H9 (cell line): ENCODE measurements around the gene SAT2. TPM values are rescaled to one million over a fixed set of nuclear protein-coding genes. Genes with fewer than 3 reads are reported as not detected.

Experiments
- DNase-seq: peaks from one replicate; pipeline ENCODE4 v3.0.0-alpha.2; 2017
- H2AFZ ChIP-seq: one replicate; pipeline ENCODE4 v1.6.1; 2013; ENCODE audit warnings: mild to moderate bottlenecking, low read length, control low read depth, moderate library complexity
- H2AK5ac ChIP-seq: 2 replicates; pipeline ENCODE4 v1.6.1; 2013; ENCODE audit warnings: low read length, control low read depth, mixed read lengths; ENCODE audit not compliant: insufficient read length
- H2BK120ac ChIP-seq: one replicate; pipeline ENCODE4 v1.6.1; 2013; ENCODE audit warnings: low read depth, mild to moderate bottlenecking, low read length, control low read depth, inconsistent platforms; ENCODE audit not compliant: poor library complexity, severe bottlenecking
- H2BK12ac ChIP-seq: 2 replicates; pipeline ENCODE4 v1.6.1; 2013; ENCODE audit warnings: low read length, control low read depth, mixed read lengths, low read depth; ENCODE audit not compliant: insufficient read length
- H2BK15ac ChIP-seq: 2 replicates; pipeline ENCODE4 v1.6.1; 2013; ENCODE audit warnings: low read depth, low read length, control low read depth
- H2BK20ac ChIP-seq: one replicate; pipeline ENCODE4 v1.6.1; 2013; ENCODE audit warnings: low read depth, mild to moderate bottlenecking, low read length, control low read depth, inconsistent platforms; ENCODE audit not compliant: poor library complexity, severe bottlenecking
- H2BK5ac ChIP-seq: 2 replicates; pipeline ENCODE4 v1.6.1; 2013; ENCODE audit warnings: low read length, control low read depth, mixed read lengths; ENCODE audit not compliant: insufficient read length
- H3K14ac ChIP-seq: 2 replicates; pipeline ENCODE4 v1.6.1; 2013; ENCODE audit warnings: low read length, control low read depth; ENCODE audit not compliant: insufficient read depth
- H3K18ac ChIP-seq: 2 replicates; pipeline ENCODE4 v1.6.1; 2013; ENCODE audit warnings: low read depth, mild to moderate bottlenecking, mixed read lengths, low read length, control low read depth; ENCODE audit not compliant: insufficient read length
- H3K23ac ChIP-seq: 2 replicates; pipeline ENCODE4 v1.6.1; 2013; ENCODE audit warnings: low read length, control low read depth, mixed read lengths, low read depth; ENCODE audit not compliant: insufficient read length
- H3K23me2 ChIP-seq: 2 replicates; pipeline ENCODE4 v1.6.1; 2013; ENCODE audit warnings: low read depth, mild to moderate bottlenecking, mixed read lengths, low read length, control low read depth; ENCODE audit not compliant: insufficient read length, poor library complexity, severe bottlenecking
- H3K27ac ChIP-seq: 2 replicates; pipeline ENCODE4 v1.5.1; 2013; ENCODE audit warnings: low read length, control low read depth, mixed read lengths, low read depth; ENCODE audit not compliant: insufficient read length
- H3K27me3 ChIP-seq: 2 replicates; pipeline ENCODE4 v1.6.1; 2013; ENCODE audit warnings: low read length, control low read depth, inconsistent platforms; ENCODE audit not compliant: insufficient read depth
- H3K4ac ChIP-seq: 2 replicates; pipeline ENCODE4 v1.6.1; 2013; ENCODE audit warnings: low read depth, mild to moderate bottlenecking, control low read depth, inconsistent platforms, low read length, moderate library complexity
- H3K4me1 ChIP-seq: 2 replicates; pipeline ENCODE4 v1.6.1; 2013; ENCODE audit warnings: low read length, control low read depth, inconsistent platforms; ENCODE audit not compliant: insufficient read depth
- H3K4me2 ChIP-seq: 2 replicates; pipeline ENCODE4 v1.6.1; 2013; ENCODE audit warnings: low read length, control low read depth, mixed read lengths; ENCODE audit not compliant: insufficient read length, insufficient read depth
- H3K56ac ChIP-seq: 2 replicates; pipeline ENCODE4 v1.6.1; 2013; ENCODE audit warnings: low read depth, mild to moderate bottlenecking, mixed read lengths, low read length, control low read depth; ENCODE audit not compliant: insufficient read length
- H3K79me1 ChIP-seq: 2 replicates; pipeline ENCODE4 v1.6.1; 2013; ENCODE audit warnings: low read depth, mild to moderate bottlenecking, moderate library complexity, low read length, control low read depth, inconsistent platforms; ENCODE audit not compliant: insufficient read depth, poor library complexity, severe bottlenecking
- H3K79me2 ChIP-seq: 2 replicates; pipeline ENCODE4 v1.6.1; 2013; ENCODE audit warnings: low read length, control low read depth, inconsistent platforms; ENCODE audit not compliant: insufficient read depth
- H3K9ac ChIP-seq: 2 replicates; pipeline ENCODE4 v1.6.1; 2013; ENCODE audit warnings: low read length, control low read depth, mixed read lengths; ENCODE audit not compliant: insufficient read length; ENCODE audit errors: extremely low read depth
- H3K9me3 ChIP-seq: one replicate; pipeline ENCODE4 v1.6.1; 2013; ENCODE audit warnings: low read depth, low read length, inconsistent platforms; ENCODE audit not compliant: control insufficient read depth
- H3T11ph ChIP-seq: one replicate; pipeline ENCODE4 v1.6.1; 2013; ENCODE audit warnings: mild to moderate bottlenecking, low read length, control low read depth, inconsistent platforms
- H4K20me1 ChIP-seq: one replicate; pipeline ENCODE4 v1.6.1; 2013; ENCODE audit not compliant: control insufficient read depth, insufficient read length, insufficient read depth
- H4K5ac ChIP-seq: 2 replicates; pipeline ENCODE4 v1.6.1; 2013; ENCODE audit warnings: low read depth, mild to moderate bottlenecking, mixed read lengths, low read length, control low read depth; ENCODE audit not compliant: insufficient read length
- H4K8ac ChIP-seq: replicated peaks from 2 replicates; pipeline ENCODE4 v1.6.1; 2013; ENCODE audit warnings: low read length, control low read depth, mixed read lengths, low read depth; ENCODE audit not compliant: insufficient read length
- H4K91ac ChIP-seq: 2 replicates; pipeline ENCODE4 v1.6.1; 2013; ENCODE audit warnings: low read depth, mild to moderate bottlenecking, moderate library complexity, mixed read lengths, low read length, control low read depth; ENCODE audit not compliant: insufficient read length
- H3K27ac Mint-ChIP-seq, 3 experiments: 2 replicates in 2 of 3; 3 replicates in 1 of 3; pipeline ENCODE4 v1.8.0; 2020 to 2021; ENCODE audit warnings: mixed read lengths in 3 of 3, mild to moderate bottlenecking in 1 of 3, moderate library complexity in 1 of 3
- H3K27me3 Mint-ChIP-seq: 2 replicates; pipeline ENCODE4 v1.8.0; 2021; ENCODE audit warnings: low read depth, mild to moderate bottlenecking, moderate library complexity, mixed read lengths
- H3K36me3 Mint-ChIP-seq, 3 experiments: 2 replicates in 2 of 3; 3 replicates in 1 of 3; pipeline ENCODE4 v1.8.0; 2020 to 2021; ENCODE audit warnings: low read depth in 3 of 3, mixed read lengths in 3 of 3; ENCODE audit not compliant: insufficient read depth in 1 of 3
- H3K4me1 Mint-ChIP-seq, 2 experiments: 2 replicates each; pipeline ENCODE4 v1.8.0; 2020; ENCODE audit warnings: mixed read lengths in 2 of 2
- H3K4me3 Mint-ChIP-seq, 2 experiments: 2 replicates in 1 of 2; 3 replicates in 1 of 2; pipeline ENCODE4 v1.8.0; 2020 to 2021; ENCODE audit warnings: mild to moderate bottlenecking in 2 of 2, mixed read lengths in 2 of 2, moderate library complexity in 1 of 2
- H3K9me3 Mint-ChIP-seq, 2 experiments: 2 replicates in 1 of 2; 3 replicates in 1 of 2; pipeline ENCODE4 v1.8.0; 2020; ENCODE audit warnings: mild to moderate bottlenecking in 2 of 2, mixed read lengths in 2 of 2, moderate library complexity in 1 of 2
- CTCF ChIP-seq: fragments of 200-600 bp; sonication (generic); conservative IDR thresholded peaks from 3 replicates; pipeline ENCODE4 v1.8.0; 2021; ENCODE audit warnings: antibody characterized with exemption, mild to moderate bottlenecking
- WGBS: extraction: QIAGEN DNeasy Blood & Tissue Kit; methylation state at CpG from one replicate; pipeline ENCODE4 v1.1.7; 2013; ENCODE audit warnings: missing lambda C conversion rate, low lambda C conversion rate, mixed read lengths; ENCODE audit not compliant: insufficient read length; ENCODE audit errors: extremely low coverage; 5-methylcytosine and 5-hydroxymethylcytosine counted together
- total RNA-seq: library from RNA; stranded (reverse); gene quantifications from 2 replicates; pipeline ENCODE4 v1.2.1, GENCODE V29; 2021

The SAT2 gene
- total RNA-seq, 1 experiment from 2014 or later: 72.1 TPM

GRCh38 chr17:7579001-7579833, 48.4 kb downstream of the SAT2 start, which contains the start of gene CD68:
CD68 (plus strand) TSS chr17:7579638; CDS start chr17:7579678, 40 bp downstream.
- Histone ChIP-seq H3K4me1 (0 out of 2 replicates have a peak, but pooled peaks cover 4% of the 10 kb centered on the region), H3K27ac (no peak within 1 kb of the TSS), H4K20me1 (no peaks in the 10 kb centered on the region), H3T11ph (no peak within 1 kb of the TSS), H3K79me2 (peaks cover 6% of the 10 kb centered on the region; the same call in 1 of the 2 replicates), H3K9ac (no peak within 1 kb of the TSS), H3K4me2 (no peak within 1 kb of the TSS), H2AFZ (no peak within 1 kb of the TSS), H2AK5ac (no peak within 1 kb of the TSS), H3K18ac (no peak within 1 kb of the TSS), H3K23me2 (peaks cover 1% of the 10 kb centered on the region), H2BK12ac (no peak within 1 kb of the TSS), H3K27me3 (no peaks in the 10 kb centered on the region), H3K56ac (no peak within 1 kb of the TSS), H3K4ac (no peak within 1 kb of the TSS), H4K91ac (no peak within 1 kb of the TSS), H4K8ac (no peak within 1 kb of the TSS), H3K23ac (no peak within 1 kb of the TSS), H4K5ac (no peak within 1 kb of the TSS), H3K79me1 (peaks cover 2% of the 10 kb centered on the region), H2BK120ac (no peak within 1 kb of the TSS), H3K9me3 (no peaks in the 10 kb centered on the region), H2BK20ac (no peak within 1 kb of the TSS), H2BK5ac (no peak within 1 kb of the TSS), H3K14ac (no peak within 1 kb of the TSS), H2BK15ac (no peak within 1 kb of the TSS)
- peak; percentile 89 for DNase-seq
- Mint-ChIP-seq H3K27me3 (peaks cover 2% of the 10 kb centered on the region), H3K27ac (peak within 1 kb of the TSS; percentile 62 to 98 (median 96)), H3K36me3 (peaks cover 45 to 66% (median 54%) of the 10 kb centered on the region in 3 experiments), H3K4me3 (peak within 1 kb of the TSS; percentile 12 to 43), H3K4me1 (peaks cover 52 to 58% of the 10 kb centered on the region in 2 experiments), H3K9me3 (peaks cover 0 to 3% of the 10 kb centered on the region in 2 experiments; a peak in 1 of 5 replicates)
- no CpG with 5 or more reads among the region's 7 CpGs for WGBS
- TF ChIP-seq CTCF: no peak
